HG02981 (cell line): ENCODE measurements around the gene COG5.
"Not testable (repeated sequence)": the region's sequence is repeated elsewhere in the genome, so short reads cannot be mapped to it uniquely, and the experiment has no call there.

Experiments used
- ATAC-seq: cut with Tn5 transposase; IDR thresholded peaks from one replicate; pipeline ENCODE4 v1.9.1; 2021; ENCODE audit warnings: mild to moderate bottlenecking, moderate library complexity; ENCODE audit not compliant: unreplicated experiment

COG5 gene

DNA sequence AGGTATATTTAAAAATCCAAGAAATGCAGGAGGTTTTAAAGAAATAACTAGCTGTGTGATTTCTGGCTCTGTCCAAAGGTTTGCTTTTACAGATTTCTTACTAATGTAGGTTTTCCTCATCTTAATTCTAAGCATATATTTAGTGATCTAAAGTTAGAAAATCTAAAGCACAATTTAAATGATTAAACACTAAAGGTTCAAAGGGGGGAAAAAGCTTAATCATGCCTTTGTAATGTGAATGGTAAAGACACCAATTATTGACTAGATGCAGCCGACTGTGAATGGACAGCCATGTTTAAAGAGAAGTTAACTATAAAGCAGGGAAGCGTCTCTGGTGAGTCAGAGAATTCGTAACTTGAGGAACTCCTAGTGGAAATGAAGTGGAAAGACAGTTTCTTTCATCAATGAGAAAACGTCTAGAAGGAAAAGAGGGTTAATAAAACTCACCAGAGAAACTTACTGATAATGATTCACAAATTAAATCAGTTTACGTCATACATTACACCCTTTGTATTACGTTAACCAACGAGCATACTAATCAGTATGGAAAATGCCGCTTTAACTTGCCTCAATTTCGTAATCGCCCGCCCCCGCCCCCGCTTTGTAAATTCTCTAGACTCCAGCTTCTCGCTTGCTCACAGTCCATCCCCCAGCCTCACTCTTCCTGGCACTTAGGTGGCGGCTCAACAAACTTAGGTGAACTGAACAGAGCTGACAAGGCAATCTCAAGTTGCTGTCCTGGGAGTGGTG lies 396.1 kb downstream of the COG5 start:
- ATAC-seq = no peak

GRCh38 chr7:107166736-107167426 lies 396.8 kb downstream of the COG5 start:
- no peak for ATAC-seq

GRCh38 chr7:107165341-107165740 lies 398.4 kb downstream of the COG5 start:
- ATAC-seq = no peak

DNA sequence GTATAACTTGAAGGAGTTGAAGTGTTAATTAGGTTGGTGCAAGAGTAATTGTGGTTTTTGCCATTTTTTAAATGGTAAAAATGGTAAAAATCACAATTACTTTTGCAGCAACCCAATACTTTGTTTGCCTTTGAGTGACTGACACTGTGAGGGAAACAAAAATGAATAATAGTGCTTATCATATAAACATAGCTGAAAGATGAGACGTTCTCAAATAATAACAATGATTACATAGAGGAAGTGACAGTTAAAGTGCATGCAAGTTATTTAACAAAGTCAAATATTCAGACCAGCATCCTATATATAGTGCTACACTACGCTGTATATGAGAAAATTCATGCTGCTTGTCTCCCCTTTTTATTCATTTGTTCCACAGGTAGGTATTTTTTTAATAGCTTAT lies 399.6 kb downstream of the COG5 start:
- ATAC-seq = no peak

DNA sequence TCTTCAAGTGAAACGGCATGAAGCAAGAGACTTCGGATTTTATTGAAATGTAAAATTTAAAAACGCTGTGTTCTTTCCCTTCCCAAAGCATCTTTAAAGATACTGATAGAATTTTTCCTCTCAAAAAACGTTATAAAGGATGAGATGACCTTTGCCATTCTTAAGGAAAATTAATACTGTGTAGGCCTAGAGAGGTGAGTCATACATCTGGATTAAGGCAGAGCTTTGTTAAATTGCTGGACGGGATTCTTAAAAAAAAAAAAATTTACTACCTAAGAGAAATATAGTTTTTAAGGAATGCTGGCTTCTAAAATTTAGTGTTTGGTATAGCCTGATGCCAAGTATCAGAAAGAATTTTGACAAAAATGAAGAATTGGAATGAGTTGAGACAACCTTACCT lies 401.2 kb downstream of the COG5 start:
- no peak for ATAC-seq

DNA sequence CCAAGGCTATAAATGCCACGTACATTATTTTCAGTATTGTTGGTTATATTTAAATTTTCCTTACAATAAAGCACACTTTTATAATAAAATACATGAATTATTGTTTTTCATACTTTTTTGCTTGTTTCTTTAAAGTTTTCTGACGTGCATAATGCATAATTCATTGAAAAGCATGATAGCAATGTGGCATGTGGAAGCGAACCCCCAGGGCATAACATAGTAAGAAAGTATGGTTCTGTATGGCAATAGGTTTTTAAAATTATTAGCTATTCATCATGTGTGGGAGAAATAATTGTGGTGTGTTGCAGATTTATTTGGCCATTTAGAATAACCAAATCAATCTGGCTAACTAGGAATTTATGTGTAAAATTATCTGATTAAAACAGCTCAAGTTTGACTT lies 402.3 kb downstream of the COG5 start:
- ATAC-seq = no peak

- no peak for ATAC-seq
Measured at GRCh38 chr7:107160389-107160788, 403.3 kb downstream of the COG5 start.

GRCh38 chr7:107158028-107158427 lies 405.7 kb downstream of the COG5 start:
- ATAC-seq = no peak

DNA sequence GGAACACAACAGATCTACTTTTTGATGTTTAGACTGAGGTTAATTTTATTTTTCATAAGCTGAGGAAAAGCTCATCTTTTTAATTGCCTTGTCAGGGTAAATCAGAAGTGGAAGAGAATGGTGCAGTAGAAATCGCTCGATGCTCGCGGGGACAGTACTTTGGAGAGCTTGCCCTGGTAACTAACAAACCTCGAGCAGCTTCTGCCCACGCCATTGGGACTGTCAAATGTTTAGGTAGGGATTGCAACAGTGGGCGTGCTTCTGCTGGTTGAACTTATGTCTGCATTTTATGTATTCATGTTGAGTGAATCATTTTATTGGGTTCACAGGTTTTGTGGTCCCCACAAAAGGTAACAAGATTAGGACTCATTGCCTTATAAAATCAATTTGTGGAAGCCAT lies 406.6 kb downstream of the COG5 start:
- ATAC-seq = no peak

- ATAC-seq = not testable (repeated sequence)
Measured at GRCh38 chr7:107155726-107156125, 408.0 kb downstream of the COG5 start.

DNA sequence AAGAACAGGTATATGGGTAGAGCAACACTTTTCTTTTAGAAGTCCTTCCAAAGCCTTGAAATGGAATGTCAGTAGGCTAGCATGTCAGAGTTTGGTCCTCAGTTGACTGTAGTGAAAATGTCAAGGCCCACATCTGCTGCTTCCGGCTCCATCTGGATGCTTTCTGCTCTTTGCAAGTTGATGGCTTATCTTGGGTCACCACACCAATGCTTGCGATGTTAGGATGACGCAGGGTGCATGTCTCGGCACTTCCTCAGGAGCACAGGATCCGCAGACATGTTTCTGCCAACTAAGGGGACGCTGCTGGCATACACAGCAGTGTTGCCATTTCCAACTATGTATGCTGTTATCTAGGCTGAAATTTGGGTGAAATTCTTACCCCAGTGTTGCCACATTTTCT lies 408.9 kb downstream of the COG5 start:
- no peak for ATAC-seq

GRCh38 chr7:107152011-107152410 lies 411.7 kb downstream of the COG5 start:
- ATAC-seq = no peak
